Dendritic cell treated with granulocyte-macrophage colony-stimulating factor and Interleukin-4, amounts not matched to agents 40 ng/mL and 50 ng/mL, for 4 days (primary cell): Measurements from ENCODE around the gene ANKS4B.
"Not testable (repeated sequence)": the region's sequence is repeated elsewhere in the genome, so short reads cannot be mapped to it uniquely, and the experiment has no call there.

Source experiments
- H3K27ac Mint-ChIP-seq: one replicate; pipeline ENCODE4 v1.8.0; 2022; ENCODE audit warnings: mild to moderate bottlenecking, mixed read lengths
- H3K27me3 Mint-ChIP-seq: one replicate; pipeline ENCODE4 v1.8.0; 2022; ENCODE audit warnings: mild to moderate bottlenecking, mixed read lengths
- H3K36me3 Mint-ChIP-seq: one replicate; pipeline ENCODE4 v1.8.0; 2022; ENCODE audit warnings: low read depth, mixed read lengths
- H3K4me1 Mint-ChIP-seq: one replicate; pipeline ENCODE4 v1.8.0; 2022; ENCODE audit warnings: low read depth, mixed read lengths
- H3K4me3 Mint-ChIP-seq: one replicate; pipeline ENCODE4 v1.8.0; 2022; ENCODE audit warnings: mild to moderate bottlenecking, moderate library complexity, mixed read lengths
- H3K9me3 Mint-ChIP-seq: one replicate; pipeline ENCODE4 v1.8.0; 2022; ENCODE audit warnings: mixed read lengths
- intact Hi-C: fragments of 100-400 bp; cut with micrococcal nuclease; formaldehyde crosslinking; loops from one replicate; pipeline ENCODE4 v1.15.0; 2022

Gene ANKS4B

DNA sequence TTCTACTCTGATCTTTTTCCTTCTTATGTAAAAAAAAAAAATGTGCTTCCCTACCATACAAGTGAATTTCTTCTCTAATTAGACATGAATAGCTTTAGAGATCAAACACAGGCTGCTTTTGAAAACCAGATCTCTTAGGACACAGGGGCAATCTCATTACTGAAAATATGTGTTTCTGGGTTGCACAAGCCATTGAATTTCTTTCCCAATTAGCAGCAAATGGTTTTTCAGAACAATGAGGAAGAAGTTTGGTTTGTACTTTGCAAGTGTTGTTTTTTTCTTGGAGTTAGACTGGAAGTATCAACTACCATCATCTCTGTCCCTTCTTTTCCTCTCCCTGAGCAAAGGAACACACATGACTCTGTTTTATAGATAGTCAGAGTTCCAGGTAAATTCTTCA, 5.6 kb upstream of the ANKS4B start:
- Mint-ChIP-seq H3K27ac (no peak overlapping the region), H3K36me3 (no peaks in the 10 kb centered on the region), H3K4me3 (no peak overlapping the region), H3K9me3 (no peaks in the 10 kb centered on the region), H3K27me3 (peaks cover 48% of the 10 kb centered on the region), H3K4me1 (peaks cover 11% of the 10 kb centered on the region)
- intact Hi-C loops: no loop called here

DNA sequence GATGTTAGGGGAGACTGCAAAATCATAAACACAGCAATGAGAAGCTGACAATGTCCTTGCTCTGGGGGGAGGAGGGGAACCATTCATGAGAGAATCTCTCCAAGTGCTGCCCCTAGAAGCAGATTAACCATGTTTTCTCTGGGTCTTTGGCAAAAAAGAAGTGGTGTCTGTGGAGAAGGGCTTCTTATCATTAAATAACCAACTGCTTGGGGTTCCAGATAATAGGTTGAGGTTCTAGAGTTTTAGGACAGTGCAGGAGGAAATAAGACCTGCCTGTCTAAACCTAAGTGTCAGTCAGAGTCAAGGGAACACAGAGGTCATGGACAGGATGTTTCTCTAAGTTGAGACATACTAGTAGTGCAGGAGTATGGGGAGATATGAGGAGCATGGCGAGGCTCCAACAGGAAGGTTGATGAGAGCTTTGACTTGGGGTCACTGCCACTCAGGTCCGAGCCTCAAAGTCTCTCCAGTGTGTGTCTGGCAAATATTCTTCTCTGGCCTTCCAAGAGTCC, 5.1 kb upstream of the ANKS4B start:
- Mint-ChIP-seq H3K4me1 (peaks cover 11% of the 10 kb centered on the region), H3K36me3 (no peaks in the 10 kb centered on the region), H3K27me3 (peaks cover 45% of the 10 kb centered on the region), H3K9me3 (no peaks in the 10 kb centered on the region), H3K4me3 (no peak overlapping the region), H3K27ac (no peak overlapping the region)
- intact Hi-C loops: no loop called here

DNA sequence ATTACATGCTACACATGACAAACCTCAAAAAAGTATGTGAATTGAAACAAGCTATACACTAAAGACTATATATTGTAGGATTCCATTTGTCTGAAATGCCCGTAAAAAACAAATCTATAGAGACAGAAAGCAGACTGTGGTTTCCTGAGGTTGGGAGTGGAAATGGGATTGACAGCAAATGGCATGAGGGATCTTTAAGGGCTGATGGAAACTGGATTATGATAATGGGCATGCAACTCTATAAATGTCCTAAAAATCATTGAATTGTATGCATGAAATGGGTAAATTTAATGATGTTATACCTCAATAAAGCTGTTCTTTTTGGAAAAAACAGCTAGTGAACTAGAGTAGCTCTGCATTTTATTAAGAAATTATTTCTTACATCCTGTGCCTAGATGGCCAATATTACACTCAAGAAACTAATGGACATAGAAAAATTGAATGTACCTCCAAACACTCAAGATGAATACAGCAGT, 416 bp upstream of the ANKS4B start:
- H3K4me3 Mint-ChIP-seq: no peak overlapping the region
- no peaks in the 10 kb centered on the region for H3K4me1 Mint-ChIP-seq
- H3K27me3 Mint-ChIP-seq: peaks cover 38% of the 10 kb centered on the region
- no peaks in the 10 kb centered on the region for H3K36me3 Mint-ChIP-seq
- intact Hi-C loops: no loop called here
- no peak overlapping the region for H3K27ac Mint-ChIP-seq
- H3K9me3 Mint-ChIP-seq: peaks cover 14% of the 10 kb centered on the region

DNA sequence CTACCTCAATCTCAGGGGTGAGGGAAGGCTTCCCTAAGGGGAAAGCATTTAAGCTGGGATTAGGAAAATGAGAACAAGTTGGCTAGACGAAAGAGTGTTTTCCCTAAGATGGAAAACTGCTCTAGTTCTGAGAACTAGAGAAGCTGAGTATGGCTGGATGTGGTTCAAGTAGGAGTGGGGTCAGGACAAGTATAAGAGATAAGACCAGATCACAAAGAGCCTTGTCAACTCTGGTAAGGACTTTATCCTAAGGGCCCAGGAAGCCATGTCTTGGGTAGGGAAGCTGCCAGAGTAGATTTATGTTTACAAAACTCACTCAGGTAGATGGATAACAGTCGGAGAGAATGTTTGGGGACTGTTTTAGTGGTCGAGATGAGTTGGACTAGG, 1.7 kb downstream of the ANKS4B start:
- H3K4me3 Mint-ChIP-seq: no peak overlapping the region
- no peak overlapping the region for H3K27ac Mint-ChIP-seq
- H3K4me1 Mint-ChIP-seq: no peaks in the 10 kb centered on the region
- H3K9me3 Mint-ChIP-seq: peaks cover 14% of the 10 kb centered on the region
- H3K36me3 Mint-ChIP-seq: no peaks in the 10 kb centered on the region
- intact Hi-C loops: no loop called here
- H3K27me3 Mint-ChIP-seq: peaks cover 26% of the 10 kb centered on the region

DNA sequence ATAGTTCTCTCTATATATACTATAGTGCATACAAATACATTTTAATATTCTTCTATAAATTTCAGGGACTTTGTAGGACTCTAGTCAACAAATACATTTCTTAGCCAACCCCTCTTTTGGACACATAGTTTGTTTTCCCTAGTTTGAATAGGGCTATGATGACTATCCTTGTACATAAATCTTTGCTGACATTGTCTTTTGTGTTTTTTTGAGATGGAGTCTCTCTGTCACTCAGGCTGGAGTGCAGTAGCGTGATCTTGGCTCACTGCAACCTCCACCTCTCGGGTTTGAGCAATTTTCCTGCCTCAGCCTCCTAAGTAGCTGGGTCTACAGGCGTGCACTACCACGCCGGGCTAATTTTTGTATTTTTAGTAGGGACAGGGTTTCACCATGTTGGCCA, 3.3 kb downstream of the ANKS4B start:
- no peaks in the 10 kb centered on the region for H3K4me1 Mint-ChIP-seq
- H3K9me3 Mint-ChIP-seq: peaks cover 14% of the 10 kb centered on the region
- no peak overlapping the region for H3K27ac Mint-ChIP-seq
- H3K36me3 Mint-ChIP-seq: no peaks in the 10 kb centered on the region
- peaks cover 27% of the 10 kb centered on the region for H3K27me3 Mint-ChIP-seq
- intact Hi-C loops: no loop called here
- H3K4me3 Mint-ChIP-seq: no peak overlapping the region

DNA sequence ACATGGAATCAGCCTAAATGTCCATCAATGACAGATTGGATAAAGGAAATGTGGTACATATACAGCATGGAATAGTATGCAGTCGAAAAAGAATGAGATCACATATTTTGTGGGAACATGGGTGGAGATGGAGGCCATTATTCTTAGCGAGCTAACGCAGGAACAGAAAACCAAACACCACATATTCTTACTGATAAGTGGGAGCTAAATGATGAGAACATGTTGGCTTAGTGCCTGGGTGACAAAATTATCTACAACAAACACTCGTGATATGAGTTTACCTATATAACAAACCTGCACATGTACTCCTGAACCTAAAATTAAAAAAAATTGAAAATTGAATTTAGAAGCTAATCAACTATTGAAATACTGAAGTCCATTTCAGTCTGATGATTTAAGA, 6.1 kb downstream of the ANKS4B start:
- Mint-ChIP-seq H3K27ac (no peak overlapping the region), H3K36me3 (no peaks in the 10 kb centered on the region), H3K4me1 (no peaks in the 10 kb centered on the region), H3K9me3 (peaks cover 14% of the 10 kb centered on the region), H3K4me3 (no peak overlapping the region), H3K27me3 (peaks cover 19% of the 10 kb centered on the region)
- intact Hi-C loops: no loop called here

DNA sequence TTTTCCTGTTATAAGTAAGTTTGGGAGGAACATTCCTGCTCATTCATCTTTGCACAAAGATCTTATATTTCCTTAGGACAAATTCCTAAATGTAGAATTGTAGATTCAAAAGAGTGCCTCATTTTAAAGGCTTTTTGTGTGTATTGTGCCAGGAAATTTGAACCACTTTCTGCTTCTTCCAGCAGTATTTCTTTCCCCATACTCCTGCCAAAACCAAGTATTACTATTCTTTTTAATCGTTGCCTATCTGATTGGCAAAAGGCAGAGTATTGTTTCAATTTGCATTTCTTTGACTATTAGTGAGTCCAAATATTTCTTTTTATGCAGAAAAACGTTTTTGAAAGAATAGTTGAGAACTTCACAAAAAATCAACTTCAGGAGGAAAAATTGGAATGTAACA, 9.3 kb downstream of the ANKS4B start:
- H3K36me3 Mint-ChIP-seq: no peaks in the 10 kb centered on the region
- H3K27ac Mint-ChIP-seq: no peak overlapping the region
- intact Hi-C loops: no loop called here
- no peaks in the 10 kb centered on the region for H3K4me1 Mint-ChIP-seq
- no peak overlapping the region for H3K4me3 Mint-ChIP-seq
- no peaks in the 10 kb centered on the region for H3K9me3 Mint-ChIP-seq
- peaks cover 8% of the 10 kb centered on the region for H3K27me3 Mint-ChIP-seq

DNA sequence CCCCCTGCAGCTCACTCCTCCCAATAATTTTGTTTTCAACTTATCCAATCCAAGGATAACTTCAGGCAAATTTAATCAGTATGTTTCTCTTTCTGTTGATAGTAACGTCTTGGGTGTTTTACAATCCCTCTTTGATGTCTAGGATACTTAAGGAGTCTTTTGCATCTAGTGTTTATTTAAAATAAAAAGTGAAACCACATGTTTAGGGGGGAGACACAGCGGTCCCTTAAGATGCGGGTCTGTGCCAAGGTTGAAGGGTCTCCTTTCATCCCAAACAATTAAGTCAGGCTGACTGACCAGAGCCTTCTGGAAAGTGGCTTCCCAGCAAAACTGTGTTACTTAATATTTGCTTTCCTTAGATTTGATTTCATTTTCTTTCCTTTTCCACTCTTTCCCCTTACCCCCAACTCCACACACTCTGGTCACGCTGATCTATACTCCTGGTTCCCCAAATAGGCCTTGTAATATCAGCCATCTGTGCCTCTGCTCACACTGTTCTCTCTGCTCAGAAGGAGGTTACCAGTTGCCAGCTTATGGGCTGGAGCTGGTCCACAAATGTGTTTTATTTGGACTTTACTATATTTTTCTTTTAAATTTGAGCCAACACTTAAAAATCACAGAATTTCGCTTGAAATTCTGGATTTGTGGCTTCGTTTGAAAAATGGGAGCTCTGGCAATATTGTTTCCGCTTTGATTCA, 11.2 kb downstream of the ANKS4B start:
- Mint-ChIP-seq H3K36me3 (no peaks in the 10 kb centered on the region), H3K27me3 (peaks cover 10% of the 10 kb centered on the region), H3K9me3 (no peaks in the 10 kb centered on the region), H3K27ac (no peak overlapping the region), H3K4me1 (no peaks in the 10 kb centered on the region), H3K4me3 (no peak overlapping the region)
- intact Hi-C loops: no loop called here

DNA sequence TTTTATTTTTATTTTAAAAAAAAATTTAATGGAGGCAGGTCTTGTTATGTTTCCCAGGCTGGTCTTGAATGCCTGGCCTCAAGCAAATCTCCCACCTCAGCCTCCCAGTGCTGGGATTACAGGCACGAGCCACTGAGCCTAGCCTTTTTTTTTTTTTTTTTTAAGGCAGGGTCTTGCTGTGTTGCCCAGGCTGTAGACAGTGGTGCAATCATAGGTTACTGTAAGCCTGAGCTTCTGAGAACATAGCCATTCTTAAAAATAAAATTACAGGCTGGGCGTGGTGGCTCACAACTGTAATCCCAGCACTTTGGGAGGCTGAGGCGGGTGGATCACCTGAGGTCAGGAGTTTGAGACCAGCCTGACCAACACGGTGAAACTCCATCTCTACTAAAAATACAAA, 14.7 kb downstream of the ANKS4B start:
- H3K36me3 Mint-ChIP-seq, H3K4me3 Mint-ChIP-seq, H3K27ac Mint-ChIP-seq, H3K4me1 Mint-ChIP-seq, intact Hi-C loops, H3K9me3 Mint-ChIP-seq: not testable (repeated sequence)
- peaks cover 24% of the 10 kb centered on the region for H3K27me3 Mint-ChIP-seq

DNA sequence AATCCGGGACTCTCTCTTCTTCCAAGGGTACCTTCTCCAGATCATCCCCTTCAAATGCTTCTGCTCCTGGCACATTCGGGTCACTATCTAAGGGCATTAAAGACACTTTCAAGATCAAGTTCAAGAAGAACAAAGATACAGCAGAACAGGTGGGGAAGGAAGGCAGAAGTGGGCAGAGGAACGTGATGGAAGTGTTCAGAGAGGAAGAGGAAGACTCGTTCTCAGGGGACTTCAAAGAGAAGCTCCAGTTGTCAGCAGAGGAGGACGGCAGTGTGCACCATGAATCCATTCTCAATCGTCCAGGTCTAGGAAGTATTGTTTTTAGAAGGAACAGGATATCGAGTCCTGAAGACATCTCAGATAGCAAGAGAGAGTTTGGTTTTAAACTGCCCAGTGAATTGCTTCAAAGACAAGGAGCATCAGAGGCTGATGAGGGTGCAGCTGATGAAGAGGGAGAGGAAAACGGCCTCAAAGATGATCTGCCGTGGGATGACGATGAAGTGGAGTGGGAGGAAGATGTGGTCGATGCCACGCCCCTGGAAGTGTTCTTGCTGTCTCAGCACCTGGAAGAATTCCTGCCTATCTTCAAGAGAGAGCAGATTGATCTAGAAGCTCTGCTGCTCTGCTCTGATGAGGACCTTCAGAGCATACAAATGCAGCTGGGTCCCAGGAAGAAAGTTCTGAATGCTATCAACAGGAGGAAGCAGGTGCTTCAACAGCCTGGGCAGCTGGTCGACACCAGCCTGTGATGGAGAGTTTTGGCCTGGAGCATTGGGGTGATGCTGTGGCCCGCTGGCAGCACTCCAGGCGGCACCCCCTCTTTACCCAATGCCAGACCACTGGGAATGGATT, 16.8 kb downstream of the ANKS4B start:
- Mint-ChIP-seq H3K27me3 (peaks cover 26% of the 10 kb centered on the region), H3K27ac (no peak overlapping the region), H3K4me3 (no peak overlapping the region), H3K4me1 (no peaks in the 10 kb centered on the region), H3K9me3 (no peaks in the 10 kb centered on the region), H3K36me3 (no peaks in the 10 kb centered on the region)
- intact Hi-C loops: no loop called here

DNA sequence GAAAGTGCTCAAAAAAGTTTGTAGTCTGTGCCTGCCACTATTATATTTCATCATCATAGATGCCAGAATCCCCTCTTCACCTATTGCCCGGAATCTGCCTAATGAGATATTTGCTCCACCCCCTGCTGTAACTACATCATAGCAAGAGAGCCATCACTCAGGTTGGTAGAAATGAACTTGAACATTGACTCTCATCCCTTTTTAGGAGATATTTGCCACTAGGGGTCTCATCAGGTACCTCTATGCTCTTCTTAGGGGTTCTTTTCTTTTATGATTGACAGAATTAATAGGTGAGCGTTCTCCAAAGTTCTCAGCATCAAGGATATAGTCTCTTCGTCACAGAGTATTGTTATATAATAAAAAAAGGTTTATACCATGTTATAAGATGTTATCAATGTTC, 20.0 kb downstream of the ANKS4B start:
- Mint-ChIP-seq H3K27ac (no peak overlapping the region), H3K4me3 (no peak overlapping the region), H3K27me3 (peaks cover 32% of the 10 kb centered on the region), H3K36me3 (no peaks in the 10 kb centered on the region), H3K4me1 (no peaks in the 10 kb centered on the region), H3K9me3 (no peaks in the 10 kb centered on the region)
- intact Hi-C loops: no loop called here

DNA sequence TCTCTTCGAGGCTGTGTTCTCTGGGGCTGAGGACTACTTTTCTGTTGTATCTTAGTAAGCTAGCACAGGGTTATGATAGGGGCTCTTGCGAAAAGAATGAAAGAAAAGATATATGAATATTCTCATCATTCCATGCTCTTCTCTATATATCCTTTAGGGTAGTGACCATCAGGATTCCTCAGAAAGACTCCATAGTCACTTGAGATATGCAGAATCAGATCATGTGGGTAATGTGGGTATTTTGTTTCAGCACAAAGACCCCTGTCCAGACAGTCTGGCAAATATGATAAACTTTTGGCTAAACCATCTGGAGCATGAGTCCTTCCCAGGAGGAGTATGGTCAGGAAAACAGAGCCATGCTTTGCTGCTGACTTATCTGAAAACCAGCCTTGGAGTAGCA, 23.1 kb downstream of the ANKS4B start:
- H3K27me3 Mint-ChIP-seq: peaks cover 16% of the 10 kb centered on the region
- H3K9me3 Mint-ChIP-seq: no peaks in the 10 kb centered on the region
- H3K36me3 Mint-ChIP-seq: no peaks in the 10 kb centered on the region
- intact Hi-C loops: no loop called here
- H3K4me1 Mint-ChIP-seq: no peaks in the 10 kb centered on the region
- no peak overlapping the region for H3K4me3 Mint-ChIP-seq
- no peak overlapping the region for H3K27ac Mint-ChIP-seq

DNA sequence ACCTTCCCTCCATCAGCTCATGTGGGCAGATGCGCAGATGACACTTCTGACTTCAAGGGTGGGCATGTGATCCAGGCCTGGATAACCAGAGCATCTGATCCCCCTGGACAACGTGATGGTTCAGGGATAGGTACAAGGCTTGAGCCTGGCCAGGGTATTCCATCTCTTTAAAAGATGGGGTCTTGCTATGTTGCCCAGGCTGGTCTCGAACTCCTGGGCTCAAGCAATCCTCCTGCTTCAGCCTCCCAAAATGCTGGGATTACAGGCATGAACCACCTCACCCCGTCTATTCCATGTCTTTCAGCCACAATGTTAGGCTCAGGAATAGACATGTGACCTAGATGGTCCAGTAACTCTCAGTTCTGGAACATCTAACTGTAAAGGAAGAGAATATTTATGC, 23.8 kb downstream of the ANKS4B start:
- Mint-ChIP-seq H3K4me3 (no peak overlapping the region), H3K4me1 (no peaks in the 10 kb centered on the region), H3K9me3 (no peaks in the 10 kb centered on the region), H3K36me3 (no peaks in the 10 kb centered on the region), H3K27me3 (peaks cover 13% of the 10 kb centered on the region), H3K27ac (no peak overlapping the region)
- intact Hi-C loops: no loop called here

DNA sequence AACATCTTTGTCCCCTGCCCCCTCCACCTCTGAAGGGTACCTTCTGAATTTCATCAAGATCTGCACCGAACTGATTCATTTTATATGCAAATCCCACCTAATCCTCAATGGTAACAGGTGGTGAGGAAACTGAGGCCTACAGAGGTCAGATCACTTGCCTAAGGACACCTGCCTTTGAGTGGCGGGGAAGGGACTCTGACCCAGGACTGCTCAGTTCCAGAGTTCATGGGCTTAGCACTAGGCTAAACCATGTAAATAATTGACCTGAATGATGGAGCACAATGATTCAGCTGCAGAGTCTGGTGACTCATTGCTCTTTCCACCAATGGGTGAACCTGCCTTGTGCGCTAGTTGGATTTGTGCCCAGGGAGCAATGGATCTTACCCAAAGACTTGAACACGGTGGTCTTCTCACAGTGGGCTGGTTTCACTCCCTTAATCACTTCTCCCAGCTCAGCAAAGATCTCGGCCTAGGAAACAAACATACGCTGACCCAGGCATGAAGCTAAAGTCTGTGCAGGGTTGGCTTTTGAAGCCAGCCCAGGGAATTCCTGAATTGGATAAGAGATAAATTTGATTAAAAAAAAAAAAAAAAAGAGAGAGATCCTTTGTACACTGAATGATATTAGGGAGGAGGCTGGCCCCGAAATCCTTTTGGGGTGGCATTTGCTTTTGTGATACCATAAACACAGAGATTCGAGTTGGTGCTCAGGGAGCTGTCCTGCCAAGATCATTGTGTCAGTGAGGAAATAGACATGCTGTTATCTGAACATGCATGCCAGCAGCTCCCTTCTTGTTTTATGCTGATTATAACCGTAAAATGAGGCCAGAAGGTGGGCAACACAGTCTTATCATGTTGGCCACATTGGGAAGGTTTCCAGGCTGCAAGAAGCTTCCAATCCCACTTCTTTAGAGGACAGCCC, 27.6 kb downstream of the ANKS4B start:
- no peaks in the 10 kb centered on the region for H3K9me3 Mint-ChIP-seq
- no peak overlapping the region for H3K4me3 Mint-ChIP-seq
- no peak overlapping the region for H3K27ac Mint-ChIP-seq
- intact Hi-C loops: no loop called here
- H3K4me1 Mint-ChIP-seq: no peaks in the 10 kb centered on the region
- H3K27me3 Mint-ChIP-seq: peaks cover 5% of the 10 kb centered on the region
- H3K36me3 Mint-ChIP-seq: no peaks in the 10 kb centered on the region
